H7 (cell line): Measurements from ENCODE around the gene AMOT. TPM values are rescaled to one million over a fixed set of nuclear protein-coding genes. Genes with fewer than 3 reads are reported as not detected.

ENCODE experiments used
- DNase-seq: peaks from one replicate; pipeline ENCODE4 v3.0.0; 2012
- H3K27me3 ChIP-seq: 2 replicates; pipeline ENCODE4 v1.6.0; 2011; ENCODE audit warnings: mild to moderate bottlenecking, low read length; ENCODE audit not compliant: control insufficient read depth, insufficient read depth
- H3K36me3 ChIP-seq: replicated peaks from 2 replicates; pipeline ENCODE4 v1.5.1; 2011; ENCODE audit warnings: low read length; ENCODE audit not compliant: control insufficient read depth, insufficient read depth
- H3K4me3 ChIP-seq: 2 replicates; pipeline ENCODE4 v1.5.1; 2011; ENCODE audit warnings: low read depth, mild to moderate bottlenecking, control low read depth, low read length, moderate library complexity; ENCODE audit not compliant: insufficient read depth
- total RNA-seq: library from RNA; depleted of rRNA; stranded (reverse); fragments of >200 nt; shearing (Covaris generic); gene quantifications from 2 replicates; pipeline ENCODE4 v1.2.3, GENCODE V29; 2014; rRNA removed

The AMOT gene
- total RNA-seq, 1 experiment from 2014 or later = 10.2 TPM

DNA sequence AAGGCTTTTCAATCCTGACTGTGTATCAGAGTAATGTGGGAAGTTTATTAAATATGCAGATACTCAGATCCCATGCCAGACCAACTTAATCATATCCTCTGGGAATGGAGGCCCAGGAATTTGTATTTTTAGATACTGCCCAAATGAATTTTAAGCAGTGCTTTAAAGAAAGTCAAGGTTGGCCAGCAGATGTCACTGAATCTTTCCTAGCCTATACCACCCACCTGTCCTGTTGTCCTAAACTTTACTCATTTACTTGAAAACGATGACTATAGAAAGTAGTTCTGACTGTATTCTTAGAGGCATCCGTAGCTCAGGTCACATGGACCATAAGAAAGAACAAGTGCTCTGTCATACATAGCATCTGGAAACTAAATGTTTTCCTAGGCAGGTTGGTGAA, 79.9 kb downstream of the AMOT start:
- Histone ChIP-seq H3K27me3 (no peaks in the 10 kb centered on the region), H3K4me3 (no peak overlapping the region), H3K36me3 (no peaks in the 10 kb centered on the region)
- DNase-seq = peak; percentile 25

DNA sequence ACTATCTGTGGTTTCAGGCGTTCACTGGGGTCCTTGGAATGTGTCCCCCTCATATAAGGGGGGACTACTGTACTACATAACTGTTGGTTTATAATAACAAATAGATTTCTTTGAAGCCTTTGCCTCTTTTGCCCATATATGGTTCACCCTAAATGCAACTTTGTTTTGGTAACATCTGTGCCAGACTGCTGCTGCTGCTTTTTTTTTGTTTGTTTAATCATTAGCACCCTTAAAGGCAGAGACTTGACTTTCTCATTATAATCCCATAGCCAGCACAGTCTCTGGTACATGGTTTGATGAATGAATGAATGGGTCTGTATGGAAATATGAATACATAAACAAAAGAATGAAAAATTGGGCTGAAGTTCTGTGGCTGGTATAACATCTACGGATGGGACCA, 80.7 kb downstream of the AMOT start:
- DNase-seq = no peak

DNA sequence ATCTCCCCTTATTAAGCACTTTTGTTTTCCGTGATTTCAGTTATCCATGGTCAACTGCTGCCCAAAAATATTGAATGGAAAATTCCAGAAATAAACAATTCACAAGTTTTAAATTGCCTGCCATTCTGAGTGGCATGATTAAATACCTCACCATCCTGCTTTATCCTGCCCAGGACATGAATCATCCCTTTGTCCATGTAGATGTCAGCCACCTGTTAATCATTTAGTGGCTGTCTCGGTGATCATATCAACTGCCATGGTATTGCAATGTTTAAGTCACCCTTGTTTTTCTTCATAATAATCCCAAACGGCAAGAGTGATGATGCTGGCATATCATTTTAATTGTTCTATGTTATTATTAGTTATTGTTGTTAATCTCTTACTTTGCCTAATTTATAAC, 81.1 kb downstream of the AMOT start:
- Histone ChIP-seq H3K36me3 (no peaks in the 10 kb centered on the region), H3K4me3 (no peak overlapping the region), H3K27me3 (no peaks in the 10 kb centered on the region)
- DNase-seq = no peak

More for the DNA sequence above, 80.7 kb downstream of the AMOT start:
- Histone ChIP-seq H3K27me3 (no peaks in the 10 kb centered on the region), H3K4me3 (no peak overlapping the region), H3K36me3 (no peaks in the 10 kb centered on the region)

DNA sequence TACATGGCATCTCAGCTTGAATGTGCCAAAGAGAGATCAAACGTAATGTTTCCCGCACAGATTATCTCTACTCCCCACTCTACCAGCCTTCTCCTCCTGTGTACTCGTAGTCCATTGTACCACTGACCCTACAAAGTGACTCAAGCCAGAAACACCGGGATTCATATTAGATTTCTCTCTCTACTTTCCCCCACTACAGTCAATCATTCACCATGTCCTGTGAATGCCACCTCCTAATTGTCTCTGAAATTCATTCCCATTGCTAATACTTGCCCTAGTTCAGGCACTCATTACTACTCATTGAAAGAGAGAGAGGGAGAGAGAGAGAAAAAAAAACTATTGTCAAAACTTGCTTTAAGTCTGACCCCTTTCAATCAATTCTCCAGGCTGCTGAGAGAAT, 82.7 kb downstream of the AMOT start:
- H3K27me3 ChIP-seq = no peaks in the 10 kb centered on the region
- H3K4me3 ChIP-seq = no peak overlapping the region
- no peak for DNase-seq
- no peaks in the 10 kb centered on the region for H3K36me3 ChIP-seq

DNA sequence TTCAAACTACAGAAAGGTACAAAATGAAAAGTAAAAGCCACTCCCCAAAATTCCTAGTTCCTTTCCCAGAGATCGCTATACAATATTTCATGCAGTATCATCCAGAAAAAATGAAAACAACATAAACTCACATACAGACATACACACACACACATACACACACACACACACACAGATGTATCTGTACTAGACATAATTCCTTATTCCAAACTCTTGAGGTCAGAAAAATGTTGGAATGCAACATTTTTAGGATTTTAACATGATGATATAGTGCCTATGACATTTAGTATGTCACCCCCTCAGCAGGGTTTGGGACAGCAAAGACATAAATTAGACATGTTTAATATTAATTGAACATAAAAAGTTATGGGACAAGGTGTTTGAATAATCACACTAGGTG, 87.5 kb downstream of the AMOT start:
- DNase-seq = no peak
- H3K27me3 ChIP-seq = no peaks in the 10 kb centered on the region
- no peak overlapping the region for H3K4me3 ChIP-seq

DNA sequence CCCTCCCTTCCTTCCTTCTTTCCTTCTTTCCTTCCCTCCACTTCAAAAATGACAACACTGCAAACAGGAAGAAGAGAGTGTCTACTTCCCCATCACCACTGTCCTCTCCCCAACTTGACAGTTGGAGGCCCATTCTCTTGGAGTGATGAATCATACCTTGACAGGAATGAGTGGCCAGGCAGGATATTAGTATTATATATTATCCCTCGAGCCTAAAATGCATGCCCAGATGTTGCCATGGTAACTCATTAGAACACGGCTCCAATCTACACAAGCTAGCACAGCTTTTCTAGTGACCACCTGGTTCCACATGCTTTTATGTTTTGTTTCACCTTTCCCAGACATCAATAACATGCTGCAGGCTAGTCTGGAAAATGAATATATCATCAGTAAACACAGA, 89.6 kb downstream of the AMOT start:
- no peaks in the 10 kb centered on the region for H3K36me3 ChIP-seq
- H3K27me3 ChIP-seq = no peaks in the 10 kb centered on the region
- no peak overlapping the region for H3K4me3 ChIP-seq
- DNase-seq = no peak

More for the DNA sequence above, 87.5 kb downstream of the AMOT start:
- no peaks in the 10 kb centered on the region for H3K36me3 ChIP-seq

DNA sequence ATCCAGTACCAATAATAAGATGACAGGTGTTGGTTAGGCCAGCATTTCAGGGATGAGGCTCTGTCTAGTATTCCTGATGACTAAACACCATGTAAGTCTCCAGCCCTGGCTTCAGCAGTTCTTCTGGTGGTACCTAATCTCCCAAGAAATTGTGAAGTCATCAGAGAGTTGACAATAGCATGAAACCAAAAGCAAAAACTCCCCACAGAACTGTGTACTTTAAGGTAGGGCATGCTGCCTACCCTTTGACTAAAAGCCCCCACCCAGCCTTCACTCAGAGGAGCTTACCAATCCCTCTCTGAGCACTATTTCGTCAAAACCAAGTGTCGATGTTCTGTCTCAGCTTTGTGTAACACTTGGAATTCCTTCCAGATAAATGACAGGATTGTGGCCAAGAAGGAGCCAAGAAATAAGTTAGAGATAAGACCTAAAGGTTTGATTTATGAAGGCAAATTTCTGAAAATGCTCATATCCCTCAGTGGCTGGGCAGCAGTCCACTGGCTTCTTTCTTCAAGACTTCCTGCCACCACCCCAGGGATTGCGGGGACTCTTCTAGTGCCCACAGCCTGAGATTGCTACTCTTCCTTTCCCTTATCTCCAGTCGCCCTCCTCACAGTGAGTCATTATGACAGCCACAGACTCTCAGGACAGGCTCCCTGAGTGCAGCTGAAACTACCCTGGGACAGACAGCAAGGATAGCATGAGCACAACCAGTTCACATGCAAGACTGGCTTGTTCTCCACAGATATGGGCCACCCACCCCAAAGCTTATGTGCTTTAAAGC, 93.6 kb downstream of the AMOT start:
- no peak for DNase-seq
- Histone ChIP-seq H3K4me3 (no peak overlapping the region), H3K36me3 (no peaks in the 10 kb centered on the region)

DNA sequence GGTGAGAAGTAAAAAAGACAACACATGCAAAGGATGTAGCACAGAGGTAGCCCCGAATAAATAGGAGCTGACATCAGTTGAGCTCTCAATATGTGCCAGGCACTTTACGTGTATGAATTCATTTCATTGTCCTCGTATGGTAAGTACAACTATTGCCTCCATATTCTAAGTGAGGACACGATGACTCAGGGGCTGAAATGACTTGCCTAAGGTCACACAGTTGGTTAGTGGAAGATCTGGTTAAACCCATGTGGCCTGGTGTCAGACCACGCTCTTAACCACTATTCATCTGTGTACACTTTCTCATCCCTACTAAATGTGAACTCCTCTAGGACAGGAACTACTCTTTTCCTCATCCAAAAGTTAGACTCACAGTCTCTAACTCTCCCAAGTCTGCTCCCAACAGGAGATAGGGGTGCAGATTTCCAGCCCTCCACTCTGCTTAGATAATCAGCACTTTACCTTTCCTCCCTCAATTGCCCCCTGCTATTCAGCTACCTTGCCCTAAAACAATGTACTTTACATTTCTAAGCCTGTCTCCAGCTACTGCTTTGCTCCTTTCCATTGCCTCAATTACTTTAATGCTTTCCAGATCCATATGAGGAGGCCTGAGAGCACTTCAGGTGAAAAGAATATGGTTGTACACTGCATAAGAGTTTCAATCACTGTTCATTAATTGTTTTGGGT, 102.1 kb downstream of the AMOT start:
- no peak overlapping the region for H3K4me3 ChIP-seq
- H3K36me3 ChIP-seq = no peaks in the 10 kb centered on the region
- no peaks in the 10 kb centered on the region for H3K27me3 ChIP-seq
- peak; percentile 22 for DNase-seq

More for the DNA sequence above, 93.6 kb downstream of the AMOT start:
- no peaks in the 10 kb centered on the region; the same call in none of the 2 replicates for H3K27me3 ChIP-seq

DNA sequence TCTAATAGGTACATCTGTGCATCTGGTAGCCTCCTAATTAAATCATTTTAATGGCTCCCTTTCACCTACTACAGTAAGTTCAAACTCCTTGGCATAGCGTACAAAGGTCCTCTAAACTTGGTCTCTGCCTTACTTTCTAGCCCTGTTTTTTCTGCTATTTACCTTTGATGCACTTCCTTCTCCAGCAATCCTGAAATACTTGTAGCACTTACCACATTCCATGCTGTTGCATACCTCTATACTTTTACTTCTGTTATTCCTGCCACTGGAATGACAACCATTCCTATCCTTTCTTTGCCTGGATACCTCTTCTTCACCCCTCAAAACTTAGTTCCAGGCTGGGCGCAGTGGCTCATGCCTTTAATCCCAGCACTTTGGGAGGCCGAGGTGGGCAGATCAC, 104.3 kb downstream of the AMOT start:
- Histone ChIP-seq H3K36me3 (no peaks in the 10 kb centered on the region), H3K27me3 (no peaks in the 10 kb centered on the region), H3K4me3 (no peak overlapping the region)
- no peak for DNase-seq

DNA sequence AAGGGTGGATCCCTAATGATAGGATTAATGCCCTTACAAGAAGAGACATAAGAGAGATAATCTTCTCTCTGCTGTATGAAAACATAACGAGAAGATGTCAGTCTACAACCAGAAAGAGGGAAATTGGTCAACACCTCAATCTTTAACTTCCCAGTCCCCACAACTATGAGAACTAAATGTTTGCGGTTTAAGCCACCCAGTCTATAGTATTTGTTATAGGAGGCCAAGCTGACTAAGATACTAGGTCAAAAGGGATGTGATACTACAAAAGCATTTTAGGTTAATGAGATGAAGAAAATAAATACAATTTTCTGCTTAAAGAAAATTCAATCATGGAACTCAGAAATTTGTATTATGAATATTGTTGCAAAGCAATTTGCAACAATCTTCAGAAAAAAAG, 105.5 kb downstream of the AMOT start:
- DNase-seq = no peak
- no peaks in the 10 kb centered on the region for H3K36me3 ChIP-seq
- no peak overlapping the region for H3K4me3 ChIP-seq
- H3K27me3 ChIP-seq = no peaks in the 10 kb centered on the region

DNA sequence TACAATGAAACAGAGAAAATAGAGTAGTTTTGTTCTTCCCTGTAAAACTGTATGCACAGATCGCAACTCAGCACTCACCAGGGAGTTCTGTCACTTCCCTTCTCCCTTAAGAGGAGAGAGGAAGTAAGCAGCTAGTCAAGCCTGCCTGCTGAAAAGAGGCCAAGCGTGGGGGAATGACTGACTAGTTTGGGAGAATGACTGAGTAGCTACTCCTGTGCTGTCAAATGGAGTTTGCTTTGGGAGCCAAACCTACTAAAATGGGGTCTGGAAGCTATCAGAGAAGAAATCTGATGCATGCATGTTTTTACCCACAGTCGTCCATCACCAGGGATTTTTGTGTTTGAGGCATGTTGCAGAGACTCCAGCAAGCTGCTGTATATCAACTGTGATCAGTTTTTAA, 106.3 kb downstream of the AMOT start:
- H3K36me3 ChIP-seq = no peaks in the 10 kb centered on the region
- no peak overlapping the region for H3K4me3 ChIP-seq
- no peak for DNase-seq
- H3K27me3 ChIP-seq = no peaks in the 10 kb centered on the region

DNA sequence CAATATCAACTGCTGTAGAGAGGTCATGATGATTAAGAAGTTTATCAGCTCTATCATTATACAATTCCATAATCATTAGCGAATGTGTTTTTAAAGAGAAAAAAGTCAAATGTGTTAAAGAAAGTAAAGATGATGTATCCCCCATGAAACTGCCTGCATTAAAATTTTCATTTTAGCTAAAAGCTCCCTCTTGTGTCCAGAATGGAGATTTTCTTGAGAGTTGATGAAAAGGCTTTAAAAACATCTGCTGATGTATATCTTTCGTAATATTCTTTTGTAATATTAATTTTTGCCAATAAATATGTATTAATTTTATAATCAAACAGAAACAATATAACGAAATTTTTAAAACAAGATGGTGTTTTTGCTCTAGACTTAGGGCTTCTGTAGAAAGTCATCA, 108.8 kb downstream of the AMOT start:
- Histone ChIP-seq H3K4me3 (no peak overlapping the region), H3K27me3 (no peaks in the 10 kb centered on the region), H3K36me3 (no peaks in the 10 kb centered on the region)
- no peak for DNase-seq

Other genes starting within 250 kb of the AMOT start
- 1.6 and 3.7 TPM in 2 replicates for gene LHFPL1, start 160.9 kb downstream of the AMOT start, total RNA-seq